Suprapubic skin (tissue), 4 donors: Measurements from ENCODE around the gene PDE11A. TPM values are rescaled to one million over a fixed set of nuclear protein-coding genes. Genes with fewer than 3 reads are reported as not detected.

Source experiments
- DNase-seq, 2 donors: peaks; one replicate each; pipeline ENCODE4 v3.0.0-alpha.2; 2019; ENCODE audit warnings: low spot score in 2 of 2
- H3K27ac ChIP-seq: fragments of 200-600 bp; sonication (generic); one replicate; pipeline ENCODE4 v1.5.1; 2019
- H3K27me3 ChIP-seq: fragments of 200-600 bp; sonication (generic); one replicate; pipeline ENCODE4 v1.5.1; 2019
- H3K36me3 ChIP-seq: fragments of 200-600 bp; sonication (generic); one replicate; pipeline ENCODE4 v1.5.1; 2019
- H3K4me1 ChIP-seq: fragments of 200-600 bp; sonication (generic); one replicate; pipeline ENCODE4 v1.5.1; 2019
- H3K4me3 ChIP-seq: fragments of 200-600 bp; sonication (generic); one replicate; pipeline ENCODE4 v1.5.1; 2019; ENCODE audit warnings: mild to moderate bottlenecking
- H3K9me3 ChIP-seq: fragments of 200-600 bp; sonication (generic); one replicate; pipeline ENCODE4 v1.5.1; 2019
- CTCF ChIP-seq, 2 donors: fragments of 200-600 bp in 1 of 2; fragments of 450-650 bp in 1 of 2; sonication (generic) in 1 of 2; IDR thresholded peaks; one replicate each; pipeline ENCODE4 v1.5.1; 2016 to 2019; ENCODE audit warnings: antibody characterized with exemption in 2 of 2, mild to moderate bottlenecking in 1 of 2, moderate library complexity in 1 of 2
- EP300 ChIP-seq: sonication (generic); formaldehyde crosslinking; IDR thresholded peaks from one replicate; pipeline ENCODE4 v1.6.1; 2017; ENCODE audit warnings: antibody characterized with exemption
- POLR2A ChIP-seq, 2 donors: fragments of 450-650 bp; IDR thresholded peaks; one replicate each; pipeline ENCODE4 v1.6.1; 2017; ENCODE audit warnings: antibody characterized with exemption in 2 of 2, mild to moderate bottlenecking in 2 of 2, moderate library complexity in 2 of 2
- POLR2AphosphoS5 ChIP-seq, 3 donors: sonication (generic); formaldehyde crosslinking; IDR thresholded peaks; one replicate each; pipeline ENCODE4 v1.6.1; 2017; ENCODE audit warnings: antibody characterized with exemption in 3 of 3
- WGBS: methylation state at CpG from one replicate; pipeline ENCODE4 v1.1.5; 2018; 5-methylcytosine and 5-hydroxymethylcytosine counted together
- total RNA-seq, 4 donors: library from RNA; depleted of rRNA; stranded (reverse); fragments of >200 nt; gene quantifications; one replicate each; pipeline ENCODE4 v1.1.0, GENCODE V29; 2016

PDE11A gene
- total RNA-seq, 4 donors from 2014 or later, result 0.08 to 1.0 (median 0.36) TPM

DNA sequence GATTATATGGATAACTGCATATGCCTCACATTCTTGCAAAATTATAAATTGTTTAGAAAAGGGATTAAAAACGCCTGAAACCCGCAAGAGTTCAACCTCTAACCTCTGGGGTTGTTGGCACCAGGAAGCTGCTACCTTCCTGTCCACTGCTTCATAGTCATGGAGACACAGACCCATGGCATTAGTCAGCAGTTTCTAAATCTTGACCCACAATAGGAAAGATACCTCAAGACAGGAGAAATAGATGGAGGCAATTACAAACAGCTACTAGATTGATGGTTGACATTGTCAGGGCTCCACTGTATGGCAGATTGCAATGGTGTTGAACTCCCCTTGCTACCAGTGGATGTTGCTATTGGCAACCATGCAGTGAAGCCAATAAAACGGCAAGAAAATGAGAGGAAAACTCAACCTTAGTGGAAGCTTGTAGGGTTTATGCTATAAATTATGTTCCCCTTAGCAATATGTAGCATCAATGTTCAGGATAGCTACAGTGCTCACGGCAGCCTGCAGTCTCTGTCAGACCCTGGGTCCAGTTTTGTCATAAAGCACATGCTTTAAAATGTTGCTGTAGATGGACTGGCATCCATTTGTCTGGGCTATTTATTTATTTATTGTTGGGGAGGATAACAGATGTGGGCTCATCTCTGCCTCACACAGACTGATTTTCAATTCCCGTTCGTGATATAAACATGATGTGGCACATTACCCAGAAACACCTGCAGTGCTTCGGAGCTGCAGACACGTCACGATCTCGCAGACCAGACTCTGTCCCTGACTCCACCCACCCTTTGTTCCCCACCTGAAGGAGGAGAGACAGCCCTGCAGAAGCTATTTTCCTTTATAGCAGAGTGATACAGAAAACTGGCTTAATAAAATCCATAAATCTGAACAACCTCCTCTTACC is 446.6 kb downstream of the PDE11A start:
- TF ChIP-seq EP300, result no peak
- no peak for TF ChIP-seq POLR2A (IDR thresholded peaks at IDR 0.05)
- no peak for TF ChIP-seq POLR2AphosphoS5 (IDR thresholded peaks at IDR 0.05)
- no peak for TF ChIP-seq CTCF (IDR thresholded peaks at IDR 0.05)
- H3K27me3 ChIP-seq, result peaks cover 22% of the 10 kb centered on the region
- no peaks in the 10 kb centered on the region for H3K36me3 ChIP-seq
- no peak overlapping the region for H3K27ac ChIP-seq
- H3K4me1 ChIP-seq, result no peaks in the 10 kb centered on the region
- DNase-seq, result no peak
- no peak overlapping the region for H3K4me3 ChIP-seq
- no peaks in the 10 kb centered on the region for H3K9me3 ChIP-seq
- 48% methylated on average over 10 of the region's 10 CpGs for WGBS

DNA sequence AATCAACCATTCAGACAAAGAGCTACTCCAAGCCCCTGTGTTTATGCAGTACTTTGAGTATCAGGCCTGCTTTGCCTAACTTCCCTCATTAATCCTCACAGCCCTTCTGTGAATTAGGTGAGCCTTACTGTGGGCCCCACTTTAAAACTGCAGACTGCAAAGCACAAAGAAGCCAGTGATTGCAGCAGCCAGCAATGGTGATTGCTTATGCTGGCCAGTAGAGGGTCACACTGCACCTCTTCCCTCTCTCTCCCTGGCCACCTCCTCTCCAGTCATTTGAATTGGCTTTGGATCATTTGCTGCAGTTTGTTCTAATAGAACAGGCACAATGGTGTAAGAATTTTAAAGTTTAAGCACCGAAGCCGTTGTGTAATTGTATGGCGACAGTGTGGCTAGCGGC is 450.1 kb downstream of the PDE11A start:
- TF ChIP-seq CTCF (IDR thresholded peaks at IDR 0.05), result peak in 1 of 2 donors; percentile 34
- no peak for TF ChIP-seq POLR2A (IDR thresholded peaks at IDR 0.05)
- TF ChIP-seq POLR2AphosphoS5 (IDR thresholded peaks at IDR 0.05), result no peak
- Histone ChIP-seq H3K27me3 (peaks cover 19% of the 10 kb centered on the region), H3K4me1 (peaks cover 9% of the 10 kb centered on the region), H3K27ac (no peak overlapping the region), H3K4me3 (no peak overlapping the region), H3K36me3 (no peaks in the 10 kb centered on the region), H3K9me3 (no peaks in the 10 kb centered on the region)
- 90% methylated on average over 4 of the region's 4 CpGs for WGBS
- DNase-seq, result no peak

DNA sequence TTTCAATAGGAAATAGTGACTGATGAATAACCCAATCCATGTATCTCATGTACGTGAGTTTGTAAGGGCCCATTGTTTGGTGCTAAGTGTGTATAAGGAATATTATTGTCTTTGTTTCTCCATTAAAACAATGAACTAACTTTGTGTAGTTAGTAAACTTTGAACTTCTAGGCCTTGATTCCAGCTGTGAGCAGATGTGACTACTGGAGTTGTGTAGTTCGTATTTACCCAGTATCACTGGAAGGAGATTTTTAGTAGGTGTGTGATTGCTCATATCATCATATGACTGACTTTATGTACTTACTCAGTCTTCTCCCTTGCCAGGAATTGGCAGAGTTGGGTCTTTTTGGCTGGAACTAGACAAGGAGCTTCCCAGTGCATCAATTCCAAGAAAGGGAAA is 452.6 kb downstream of the PDE11A start:
- TF ChIP-seq CTCF (IDR thresholded peaks at IDR 0.05), result no peak
- no peak for TF ChIP-seq POLR2A (IDR thresholded peaks at IDR 0.05)
- TF ChIP-seq POLR2AphosphoS5 (IDR thresholded peaks at IDR 0.05), result no peak
- TF ChIP-seq EP300, result no peak
- 100% methylated on average over 2 of the region's 2 CpGs for WGBS
- H3K36me3 ChIP-seq, result no peaks in the 10 kb centered on the region
- H3K4me3 ChIP-seq, result no peak overlapping the region
- DNase-seq, result no peak
- H3K4me1 ChIP-seq, result peaks cover 9% of the 10 kb centered on the region
- no peak overlapping the region for H3K27ac ChIP-seq
- no peaks in the 10 kb centered on the region for H3K9me3 ChIP-seq
- peaks cover 4% of the 10 kb centered on the region for H3K27me3 ChIP-seq

DNA sequence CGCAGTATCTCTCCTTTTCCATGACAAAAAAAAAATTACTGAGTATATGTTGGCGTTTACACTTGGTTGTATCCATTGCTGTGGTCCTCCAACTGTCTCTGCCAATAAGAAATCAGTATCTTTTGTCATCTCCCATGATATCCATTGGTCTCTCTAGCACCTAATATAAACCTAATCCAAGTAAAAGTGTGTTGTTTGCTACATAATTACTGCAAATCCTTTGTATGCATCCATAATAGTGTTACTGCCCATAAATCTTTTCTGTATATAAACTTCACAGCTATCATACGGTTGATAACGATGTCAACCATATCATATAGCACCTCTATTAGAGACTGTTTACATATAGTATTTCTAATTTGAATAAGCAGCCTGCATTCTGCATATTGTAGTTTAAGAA is 453.1 kb downstream of the PDE11A start:
- WGBS, result 88% methylated on average over 4 of the region's 4 CpGs
- H3K4me3 ChIP-seq, result peak overlapping the region; percentile 80
- no peak for TF ChIP-seq POLR2A (IDR thresholded peaks at IDR 0.05)
- TF ChIP-seq EP300, result no peak
- TF ChIP-seq CTCF (IDR thresholded peaks at IDR 0.05), result no peak
- no peak for TF ChIP-seq POLR2AphosphoS5 (IDR thresholded peaks at IDR 0.05)

More for the DNA sequence above, 453.1 kb downstream of the PDE11A start:
- DNase-seq, result no peak
- Histone ChIP-seq H3K36me3 (no peaks in the 10 kb centered on the region), H3K9me3 (no peaks in the 10 kb centered on the region), H3K27ac (no peak overlapping the region), H3K27me3 (no peaks in the 10 kb centered on the region), H3K4me1 (peaks cover 9% of the 10 kb centered on the region)
